GM13976 (cell line): ENCODE results near the gene SCRN1.

ENCODE experiments used
- DNase-seq: peaks from one replicate; pipeline ENCODE4 v3.0.0; 2012; ENCODE audit warnings: low spot score
- CTCF ChIP-seq: IDR thresholded peaks from 2 replicates; pipeline ENCODE4 v1.5.1; 2012; ENCODE audit warnings: borderline replicate concordance, mild to moderate bottlenecking; ENCODE audit not compliant: insufficient read depth; ENCODE audit errors: extremely low read depth, missing control alignments, control extremely low read depth
- in situ Hi-C: fragments of 300-500 bp; cut with MboI; formaldehyde crosslinking; loops from one replicate; pipeline ENCODE4 v1.12.0; 2022; ENCODE audit warnings: low sequenced_read_pairs, mixed read lengths, inconsistent platforms; ENCODE audit not compliant: unreplicated experiment

Gene SCRN1

GRCh38 chr7:29955799-29956486 is 33.7 kb downstream of the SCRN1 start:
- in situ Hi-C loops: no loop called here
- DNase-seq: peak; percentile 51
- no peak for TF ChIP-seq CTCF

- in situ Hi-C loops: no loop called here
- DNase-seq: no peak
- no peak for TF ChIP-seq CTCF
Observed at GRCh38 chr7:29955075-29955792, 34.4 kb downstream of the SCRN1 start.

DNA sequence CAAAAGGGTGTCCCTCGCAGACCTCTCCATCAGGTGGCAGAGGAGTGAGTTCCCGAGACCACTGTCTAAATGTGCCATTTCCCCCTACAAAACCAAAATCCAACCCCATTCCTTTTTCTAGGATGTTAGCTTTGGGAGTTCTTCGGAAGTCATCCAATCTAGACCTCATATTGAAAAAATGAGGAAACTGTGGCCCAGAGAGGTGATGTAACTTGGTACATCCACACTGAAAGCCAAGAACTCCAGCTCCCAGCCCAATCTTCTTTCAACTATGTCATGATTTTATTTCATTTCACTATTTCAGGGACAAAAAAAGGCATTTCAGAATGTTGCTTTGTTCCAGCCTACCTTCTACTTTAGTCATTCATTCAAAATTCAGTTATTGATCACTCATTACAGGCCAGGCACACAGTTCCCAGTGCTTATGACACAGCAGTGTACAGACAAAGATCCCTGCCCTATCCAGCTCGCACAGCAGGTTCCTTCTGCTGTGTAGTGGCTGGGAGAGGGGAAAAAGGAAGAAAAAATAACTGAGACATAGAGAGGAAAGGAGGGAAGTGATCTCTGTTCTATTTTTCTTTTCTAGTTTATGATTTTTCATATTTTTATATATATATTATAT is 35.8 kb downstream of the SCRN1 start:
- DNase-seq: no peak
- in situ Hi-C loops: no loop called here
- no peak for TF ChIP-seq CTCF

- DNase-seq: no peak
- TF ChIP-seq CTCF: no peak
- in situ Hi-C loops: no loop called here
Observed at GRCh38 chr7:29951206-29951605, 38.4 kb downstream of the SCRN1 start.

- in situ Hi-C loops: no loop called here
- DNase-seq: no peak
- no peak for TF ChIP-seq CTCF
Observed at GRCh38 chr7:29950480-29950879, 39.1 kb downstream of the SCRN1 start.

GRCh38 chr7:29948587-29948986 is 41.0 kb downstream of the SCRN1 start:
- no peak for TF ChIP-seq CTCF
- in situ Hi-C loops: no loop called here
- DNase-seq: no peak
